HG03060 (cell line): ENCODE data around the gene KLK1.
"Not testable (repeated sequence)": the region's sequence is repeated elsewhere in the genome, so short reads cannot be mapped to it uniquely, and the experiment has no call there.

Experiments used
- ATAC-seq: cut with Tn5 transposase; IDR thresholded peaks from one replicate; pipeline ENCODE4 v1.9.1; 2021; ENCODE audit warnings: low read depth, moderate number of reproducible peaks; ENCODE audit not compliant: unreplicated experiment

KLK1 gene

GRCh38 chr19:50794074-50794875 is 29.3 kb downstream of the KLK1 start:
- ATAC-seq = no peak

- ATAC-seq = no peak
Observed at GRCh38 chr19:50793558-50794065, 30.0 kb downstream of the KLK1 start.

GRCh38 chr19:50792272-50793250 is 31.0 kb downstream of the KLK1 start:
- ATAC-seq = no peak

GRCh38 chr19:50791594-50792271 is 31.9 kb downstream of the KLK1 start:
- no peak for ATAC-seq

- no peak for ATAC-seq
Observed at GRCh38 chr19:50790922-50791467, 32.6 kb downstream of the KLK1 start.

- no peak for ATAC-seq
Observed at GRCh38 chr19:50790396-50790795, 33.2 kb downstream of the KLK1 start, which contains the start of gene ACP4. ACP4 (plus strand) TSS chr19:50790415; CDS start chr19:50790415, 0 bp downstream.

- no peak for ATAC-seq
Observed at GRCh38 chr19:50785329-50785728, 38.3 kb downstream of the KLK1 start.

- no peak for ATAC-seq
Observed at GRCh38 chr19:50784710-50785109, 38.9 kb downstream of the KLK1 start.

GRCh38 chr19:50783848-50784152 is 39.8 kb downstream of the KLK1 start:
- not testable (repeated sequence) for ATAC-seq

- no peak for ATAC-seq
Observed at GRCh38 chr19:50780753-50781435, 42.7 kb downstream of the KLK1 start.

- ATAC-seq = no peak
Observed at GRCh38 chr19:50779504-50780457, 43.8 kb downstream of the KLK1 start.

GRCh38 chr19:50778906-50779430 is 44.6 kb downstream of the KLK1 start:
- ATAC-seq = no peak

GRCh38 chr19:50777830-50778303 is 45.7 kb downstream of the KLK1 start:
- no peak for ATAC-seq

GRCh38 chr19:50777261-50777660 is 46.3 kb downstream of the KLK1 start:
- no peak for ATAC-seq

GRCh38 chr19:50776131-50776530 is 47.5 kb downstream of the KLK1 start:
- no peak for ATAC-seq

GRCh38 chr19:50773454-50773853 is 50.1 kb downstream of the KLK1 start:
- ATAC-seq = not testable (repeated sequence)

- ATAC-seq = not testable (repeated sequence)
Observed at GRCh38 chr19:50772912-50773311, 50.7 kb downstream of the KLK1 start.

- ATAC-seq = no peak
Observed at GRCh38 chr19:50772476-50772875, 51.1 kb downstream of the KLK1 start.
